Left ventricle myocardium inferior (tissue), 1 donor: Measurements from ENCODE around the gene BARX2. TPM values are rescaled to one million over a fixed set of nuclear protein-coding genes. Genes with fewer than 3 reads are reported as not detected.

Experiments
- DNase-seq: peaks from one replicate; pipeline ENCODE4 v3.0.0-alpha.2; 2020
- H3K27ac ChIP-seq: fragments of 200-600 bp; replicated peaks from 2 replicates; pipeline ENCODE4 v1.8.0; 2021
- H3K27me3 ChIP-seq: fragments of 200-600 bp; 2 replicates; pipeline ENCODE4 v1.8.0; 2021; ENCODE audit warnings: low read depth
- H3K36me3 ChIP-seq: fragments of 200-600 bp; 2 replicates; pipeline ENCODE4 v1.8.0; 2021
- H3K4me1 ChIP-seq: fragments of 200-600 bp; 2 replicates; pipeline ENCODE4 v1.8.0; 2021
- H3K4me3 ChIP-seq: fragments of 200-600 bp; 2 replicates; pipeline ENCODE4 v1.8.0; 2021; ENCODE audit warnings: mild to moderate bottlenecking, moderate library complexity
- H3K9me3 ChIP-seq: fragments of 200-600 bp; replicated peaks from 2 replicates; pipeline ENCODE4 v1.8.0; 2021
- CTCF ChIP-seq: fragments of 200-600 bp; IDR thresholded peaks from 2 replicates; pipeline ENCODE4 v1.8.0; 2021; ENCODE audit warnings: antibody characterized with exemption, mild to moderate bottlenecking, borderline replicate concordance
- intact Hi-C: fragments of 100-400 bp; cut with micrococcal nuclease; formaldehyde crosslinking; loops from one replicate; pipeline ENCODE4 v1.11.0; 2022
- total RNA-seq: library from RNA; stranded (reverse); fragmentation: NEBNext Ultra II Directional; extraction: Animal tissue kit (Norgen Biotek cat#: 25700); gene quantifications from one replicate; pipeline ENCODE4 v1.2.1, GENCODE V29; 2021
- donor health status: DM: no; HTN: yes; CAD: no; lungs with severe emphysema.

Gene BARX2
- total RNA-seq, 1 donor from 2014 or later: not detected

DNA sequence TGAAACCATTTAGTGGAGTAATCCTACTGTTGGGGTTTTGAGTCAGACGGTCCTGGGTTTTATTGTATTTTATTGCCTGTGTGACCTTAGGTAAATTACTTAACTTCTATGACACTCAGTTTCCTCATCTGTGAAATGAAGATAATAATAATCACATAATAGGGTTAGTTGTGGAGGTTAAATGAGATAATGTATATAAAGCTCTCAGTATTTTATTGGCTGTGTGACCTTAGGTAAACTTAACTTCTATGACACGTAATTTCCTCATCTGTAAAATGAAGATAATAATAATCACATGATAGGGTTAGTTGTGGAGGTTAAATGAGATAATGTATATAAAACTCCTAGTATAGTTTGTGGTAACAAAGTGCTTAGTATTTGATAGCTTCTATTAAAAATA lies 13.2 kb downstream of the BARX2 start:
- Histone ChIP-seq H3K27me3 (peaks cover 85% of the 10 kb centered on the region), H3K27ac (no peak overlapping the region)

DNA sequence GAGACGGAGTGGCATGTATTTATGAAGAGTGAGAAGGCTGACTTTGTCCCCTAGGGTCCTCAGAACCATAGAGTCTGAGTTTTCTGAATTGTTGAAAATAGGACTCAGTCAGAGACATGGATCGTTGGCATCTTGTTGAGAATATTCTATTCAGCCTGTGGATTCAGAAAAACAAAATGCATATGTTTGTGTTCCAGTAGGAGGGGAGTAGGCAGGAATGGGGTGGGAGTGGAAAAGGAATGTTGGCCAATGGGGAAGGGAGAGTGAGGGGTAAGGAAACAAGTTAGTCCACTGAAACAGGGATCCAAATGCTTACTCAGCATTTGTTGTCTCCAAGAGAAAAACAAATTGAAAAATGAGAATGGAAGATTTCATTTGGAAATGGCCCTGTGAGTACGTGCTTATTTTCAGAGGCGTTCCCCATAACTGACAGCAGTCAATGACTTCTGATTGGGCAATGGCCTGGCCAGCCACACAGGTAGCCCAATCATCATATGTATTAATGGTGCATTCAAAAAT lies 14.7 kb downstream of the BARX2 start:
- DNase-seq: no peak
- no peaks in the 10 kb centered on the region for H3K9me3 ChIP-seq
- intact Hi-C loops: no loop called here
- H3K27me3 ChIP-seq: peaks cover 79% of the 10 kb centered on the region
- no peak overlapping the region for H3K27ac ChIP-seq
- H3K36me3 ChIP-seq: no peaks in the 10 kb centered on the region
- H3K4me1 ChIP-seq: no peaks in the 10 kb centered on the region
- no peak overlapping the region for H3K4me3 ChIP-seq
- no peak for TF ChIP-seq CTCF

More for the DNA sequence above, 13.2 kb downstream of the BARX2 start:
- no peaks in the 10 kb centered on the region for H3K36me3 ChIP-seq
- no peak overlapping the region for H3K4me3 ChIP-seq
- H3K9me3 ChIP-seq: no peaks in the 10 kb centered on the region
- intact Hi-C loops: no loop called here
- H3K4me1 ChIP-seq: no peaks in the 10 kb centered on the region
- no peak for TF ChIP-seq CTCF
- no peak for DNase-seq

DNA sequence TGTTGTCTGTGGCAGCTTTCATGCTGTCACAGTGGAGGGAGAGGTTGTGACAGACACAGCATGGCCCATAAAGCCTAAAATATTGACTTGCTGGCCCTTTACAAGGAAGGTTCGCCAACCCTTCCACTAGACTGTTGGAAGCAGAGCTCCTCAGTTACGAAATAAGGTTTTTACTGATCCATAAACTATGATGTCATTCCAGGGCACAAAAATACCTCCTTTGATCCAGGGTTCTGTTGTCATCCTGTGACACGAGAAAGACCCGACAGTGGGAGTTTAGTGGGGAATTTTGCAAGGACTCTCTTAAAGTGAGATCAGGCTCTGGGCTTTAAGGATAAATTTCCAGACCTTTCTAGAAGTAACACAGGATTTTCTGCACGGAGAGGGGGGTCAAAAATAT lies 15.7 kb downstream of the BARX2 start:
- no peaks in the 10 kb centered on the region for H3K36me3 ChIP-seq
- intact Hi-C loops: no loop called here
- H3K27me3 ChIP-seq: peaks cover 88% of the 10 kb centered on the region

GRCh38 chr11:129391821-129392220 lies 16.2 kb downstream of the BARX2 start:
- H3K9me3 ChIP-seq: no peaks in the 10 kb centered on the region
- H3K4me3 ChIP-seq: no peak overlapping the region
- H3K36me3 ChIP-seq: no peaks in the 10 kb centered on the region
- DNase-seq: no peak
- peaks cover 88% of the 10 kb centered on the region for H3K27me3 ChIP-seq
- no peak overlapping the region for H3K27ac ChIP-seq
- intact Hi-C loops: no loop called here
- no peaks in the 10 kb centered on the region for H3K4me1 ChIP-seq
- TF ChIP-seq CTCF: no peak

More for the DNA sequence above, 15.7 kb downstream of the BARX2 start:
- no peaks in the 10 kb centered on the region for H3K9me3 ChIP-seq
- H3K4me3 ChIP-seq: no peak overlapping the region
- H3K4me1 ChIP-seq: no peaks in the 10 kb centered on the region
- TF ChIP-seq CTCF: no peak
- H3K27ac ChIP-seq: no peak overlapping the region
- no peak for DNase-seq

GRCh38 chr11:129392995-129393394 lies 17.3 kb downstream of the BARX2 start:
- H3K4me3 ChIP-seq: no peak overlapping the region
- H3K27ac ChIP-seq: no peak overlapping the region
- no peak for DNase-seq
- TF ChIP-seq CTCF: no peak
- H3K36me3 ChIP-seq: no peaks in the 10 kb centered on the region
- peaks cover 88% of the 10 kb centered on the region for H3K27me3 ChIP-seq
- H3K4me1 ChIP-seq: no peaks in the 10 kb centered on the region
- intact Hi-C loops: no loop called here
- no peaks in the 10 kb centered on the region for H3K9me3 ChIP-seq
